GM19455 (cell line): Measurements from ENCODE around the gene MVB12B.

Experiments
- ATAC-seq: cut with Tn5 transposase; IDR thresholded peaks from one replicate; pipeline ENCODE4 v1.9.1; 2021; ENCODE audit not compliant: unreplicated experiment

MVB12B gene

GRCh38 chr9:126515001-126515872, 188.6 kb downstream of the MVB12B start:
- ATAC-seq, result no peak

GRCh38 chr9:126515873-126516505, 189.4 kb downstream of the MVB12B start:
- no peak for ATAC-seq

- ATAC-seq, result no peak
These were observed 189.9 kb downstream of the MVB12B start for GRCh38 chr9:126516561-126516935.

- ATAC-seq, result no peak
These were observed 190.6 kb downstream of the MVB12B start for GRCh38 chr9:126516936-126517832.

- ATAC-seq, result no peak
These were observed 191.3 kb downstream of the MVB12B start for GRCh38 chr9:126517833-126518356.

GRCh38 chr9:126518763-126519162, 192.1 kb downstream of the MVB12B start:
- no peak for ATAC-seq

GRCh38 chr9:126519660-126520420, 193.2 kb downstream of the MVB12B start:
- no peak for ATAC-seq

- ATAC-seq, result no peak
These were observed 193.8 kb downstream of the MVB12B start for GRCh38 chr9:126520453-126520852.

GRCh38 chr9:126521089-126521488, 194.5 kb downstream of the MVB12B start:
- no peak for ATAC-seq

GRCh38 chr9:126521551-126521950, 194.9 kb downstream of the MVB12B start:
- no peak for ATAC-seq

- ATAC-seq, result no peak
These were observed 195.5 kb downstream of the MVB12B start for GRCh38 chr9:126521976-126522590.

- ATAC-seq, result no peak
These were observed 196.2 kb downstream of the MVB12B start for GRCh38 chr9:126522612-126523356.

- no peak for ATAC-seq
These were observed 197.0 kb downstream of the MVB12B start for GRCh38 chr9:126523611-126524111.

GRCh38 chr9:126524353-126525077, 197.9 kb downstream of the MVB12B start:
- no peak for ATAC-seq

- ATAC-seq, result no peak
These were observed 199.8 kb downstream of the MVB12B start for GRCh38 chr9:126526218-126527108.

GRCh38 chr9:126527109-126527825, 200.6 kb downstream of the MVB12B start:
- ATAC-seq, result no peak

GRCh38 chr9:126528111-126528510, 201.5 kb downstream of the MVB12B start:
- ATAC-seq, result no peak
